Transverse colon (tissue), 4 donors: ENCODE measurements around the gene CKAP5. TPM values are rescaled to one million over a fixed set of nuclear protein-coding genes. Genes with fewer than 3 reads are reported as not detected.

Experiments
- DNase-seq: peaks from one replicate; pipeline ENCODE4 v3.0.0-alpha.2; 2019
- H3K27ac ChIP-seq, 4 donors: fragments of 200-600 bp; sonication (generic); 2 replicates each; pipeline ENCODE4 v1.5.1; 2016 to 2018; ENCODE audit warnings: inconsistent platforms in 4 of 4
- H3K27me3 ChIP-seq: fragments of 200-600 bp; sonication (generic); 2 replicates; pipeline ENCODE4 v1.5.1; 2017; ENCODE audit warnings: inconsistent platforms
- H3K36me3 ChIP-seq, 4 donors: fragments of 200-600 bp; sonication (generic); 2 replicates each; pipeline ENCODE4 v1.5.1; 2017 to 2019; ENCODE audit warnings: inconsistent platforms in 4 of 4
- H3K4me1 ChIP-seq, 4 donors: fragments of 200-600 bp; sonication (generic); 2 replicates each; pipeline ENCODE4 v1.5.1; 2017 to 2020; ENCODE audit warnings: inconsistent platforms in 4 of 4
- H3K4me3 ChIP-seq, 4 donors: fragments of 200-600 bp; sonication (generic); 1 replicate in 1 of 4; 2 replicates in 3 of 4; pipeline versions ENCODE4 v1.5.1 to v1.6.1; 2017 to 2019; ENCODE audit warnings: inconsistent platforms in 4 of 4
- H3K9me3 ChIP-seq, 2 donors: fragments of 200-600 bp; sonication (generic); 2 replicates each; pipeline ENCODE4 v1.5.1; 2017 to 2019; ENCODE audit warnings: inconsistent platforms in 2 of 2
- EP300 ChIP-seq: sonication (generic); formaldehyde crosslinking; IDR thresholded peaks from one replicate; pipeline ENCODE4 v1.6.1; 2017; ENCODE audit warnings: antibody characterized with exemption, low read depth
- POLR2A ChIP-seq: fragments of 450-650 bp; IDR thresholded peaks from one replicate; pipeline ENCODE4 v1.6.1; 2016; ENCODE audit warnings: antibody characterized with exemption, mild to moderate bottlenecking, moderate library complexity
- POLR2AphosphoS5 ChIP-seq, 3 donors: sonication (generic); formaldehyde crosslinking; IDR thresholded peaks; one replicate each; pipeline ENCODE4 v1.6.1; 2016; ENCODE audit warnings: antibody characterized with exemption in 3 of 3
- WGBS, 2 donors: methylation state at CpG; one replicate each; pipeline ENCODE4 v1.1.5; 2018; ENCODE audit warnings: low coverage in 1 of 2; 5-methylcytosine and 5-hydroxymethylcytosine counted together
- in situ Hi-C, 4 donors: fragments of 200-750 bp; cut with MboI; loops; one replicate each; pipeline versions ENCODE4 v1.15.0 to v1.15.1; 2017; ENCODE audit warnings: low sequenced_read_pairs in 3 of 4, low pct_ligation_motif_present in 1 of 4, low pct_unique_long_range_greater_than_20kb in 1 of 4
- intact Hi-C: fragments of 100-400 bp; cut with DNase I; formaldehyde crosslinking; loops from one replicate; pipeline ENCODE4 v1.15.1; 2023; ENCODE audit warnings: low total_unique reads
- total RNA-seq, 4 donors: library from RNA; depleted of rRNA; stranded (reverse); fragments of >200 nt; gene quantifications; one replicate each; pipeline ENCODE4 v1.1.0, GENCODE V29; 2016
- TF ChIP-seq, protein P1 (sequence below), 5 experiments: fragments of 200-600 bp in 3 of 5; fragments of 450-650 bp in 2 of 5; sonication (generic) in 3 of 5; IDR thresholded peaks; 1 replicate in 2 of 5; 2 replicates in 3 of 5; pipeline ENCODE4 v1.5.1; 2016 to 2017; ENCODE audit warnings: antibody characterized with exemption in 5 of 5, inconsistent platforms in 3 of 5, mild to moderate bottlenecking in 2 of 5, moderate library complexity in 1 of 5

The CKAP5 gene
- total RNA-seq, 4 donors from 2014 or later: 9.7 to 32.2 (median 28.1) TPM

DNA sequence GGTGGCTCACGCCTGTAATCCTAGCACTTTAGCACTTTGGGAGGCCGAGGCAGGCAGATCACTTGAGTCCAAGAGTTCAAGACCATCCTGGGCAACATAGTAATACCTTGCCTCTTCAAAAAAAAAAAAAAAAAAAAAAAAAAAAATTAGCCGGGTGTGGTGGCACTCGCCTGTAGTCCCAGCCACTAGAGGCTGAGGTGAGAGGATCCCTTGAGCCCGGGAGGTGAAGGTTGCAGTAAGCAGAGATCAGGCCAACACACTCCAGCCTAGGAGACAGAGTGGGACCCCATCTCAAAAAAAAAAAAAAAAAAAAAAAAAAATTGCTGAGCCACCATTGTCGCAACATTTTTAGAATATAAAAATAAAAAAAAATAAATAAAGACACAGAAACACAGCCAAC lies 7.6 kb downstream of the CKAP5 start:
- Histone ChIP-seq H3K27ac (no peak overlapping the region), H3K4me1 (peaks cover 0 to 11% (median 0%) of the 10 kb centered on the region in 4 donors), H3K9me3 (no peaks in the 10 kb centered on the region), H3K4me3 (no peak overlapping the region), H3K36me3 (no peaks in the 10 kb centered on the region), H3K27me3 (no peaks in the 10 kb centered on the region)
- in situ Hi-C loops (no loop called here), intact Hi-C loops (no loop called here)
- no peak for DNase-seq
- no peak for TF ChIP-seq POLR2A
- TF ChIP-seq POLR2AphosphoS5 (IDR thresholded peaks at IDR 0.05): no peak
- TF ChIP-seq, protein P1, sequence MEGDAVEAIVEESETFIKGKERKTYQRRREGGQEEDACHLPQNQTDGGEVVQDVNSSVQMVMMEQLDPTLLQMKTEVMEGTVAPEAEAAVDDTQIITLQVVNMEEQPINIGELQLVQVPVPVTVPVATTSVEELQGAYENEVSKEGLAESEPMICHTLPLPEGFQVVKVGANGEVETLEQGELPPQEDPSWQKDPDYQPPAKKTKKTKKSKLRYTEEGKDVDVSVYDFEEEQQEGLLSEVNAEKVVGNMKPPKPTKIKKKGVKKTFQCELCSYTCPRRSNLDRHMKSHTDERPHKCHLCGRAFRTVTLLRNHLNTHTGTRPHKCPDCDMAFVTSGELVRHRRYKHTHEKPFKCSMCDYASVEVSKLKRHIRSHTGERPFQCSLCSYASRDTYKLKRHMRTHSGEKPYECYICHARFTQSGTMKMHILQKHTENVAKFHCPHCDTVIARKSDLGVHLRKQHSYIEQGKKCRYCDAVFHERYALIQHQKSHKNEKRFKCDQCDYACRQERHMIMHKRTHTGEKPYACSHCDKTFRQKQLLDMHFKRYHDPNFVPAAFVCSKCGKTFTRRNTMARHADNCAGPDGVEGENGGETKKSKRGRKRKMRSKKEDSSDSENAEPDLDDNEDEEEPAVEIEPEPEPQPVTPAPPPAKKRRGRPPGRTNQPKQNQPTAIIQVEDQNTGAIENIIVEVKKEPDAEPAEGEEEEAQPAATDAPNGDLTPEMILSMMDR (IDR thresholded peaks at IDR 0.05): no peak
- TF ChIP-seq EP300: no peak
- WGBS, 2 donors: 92 to 95% methylated on average over 6 of the region's 6 CpGs

DNA sequence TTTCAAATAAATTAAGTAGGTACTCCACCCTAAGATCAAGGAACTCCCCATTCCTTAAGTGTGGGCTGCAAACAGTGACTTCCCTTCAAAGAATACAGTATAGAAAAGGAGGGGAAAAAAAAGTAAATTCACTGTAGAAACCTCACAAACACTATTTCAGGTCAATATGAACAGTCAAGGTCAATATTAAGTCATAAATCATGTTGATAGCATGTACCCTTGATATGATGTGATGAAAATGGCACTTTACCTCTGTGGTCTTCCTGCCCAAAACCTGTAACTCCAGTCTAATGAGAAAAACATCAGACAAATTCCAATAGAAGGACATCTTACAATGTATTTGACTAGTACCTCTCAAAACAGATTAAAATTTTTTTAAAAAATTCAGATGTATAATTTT lies 8.2 kb downstream of the CKAP5 start:
- no peak overlapping the region for H3K27ac ChIP-seq
- no peaks in the 10 kb centered on the region for H3K36me3 ChIP-seq
- DNase-seq: no peak
- H3K4me1 ChIP-seq: peaks cover 0 to 11% (median 0%) of the 10 kb centered on the region in 4 donors
- intact Hi-C loops (no loop called here), in situ Hi-C loops (no loop called here)
- no peak overlapping the region for H3K4me3 ChIP-seq
- H3K27me3 ChIP-seq: no peaks in the 10 kb centered on the region
- no peaks in the 10 kb centered on the region for H3K9me3 ChIP-seq
- TF ChIP-seq POLR2AphosphoS5 (IDR thresholded peaks at IDR 0.05): no peak
- TF ChIP-seq EP300: no peak
- no peak for TF ChIP-seq POLR2A
- TF ChIP-seq, protein P1 (IDR thresholded peaks at IDR 0.05): no peak

DNA sequence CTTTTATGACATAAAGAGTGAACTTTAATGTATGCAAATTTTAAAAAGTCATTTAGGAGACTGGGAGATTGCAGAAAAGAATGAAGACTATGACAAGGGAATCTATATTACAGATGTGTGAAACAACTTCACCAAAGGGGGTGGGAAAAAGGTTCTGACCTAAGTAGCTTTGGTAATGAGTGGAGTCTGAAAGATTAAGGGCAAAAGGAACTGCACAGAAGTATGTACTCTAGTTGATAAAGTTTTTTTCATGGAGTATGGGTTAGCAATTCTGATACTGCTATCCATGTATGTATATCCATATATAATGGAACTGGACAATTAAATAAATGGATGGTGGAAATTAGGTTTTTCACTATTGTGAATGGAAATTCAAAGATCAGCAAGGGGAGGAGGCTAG lies 9.2 kb downstream of the CKAP5 start:
- in situ Hi-C loops: no loop called here
- peaks cover 0 to 11% (median 0%) of the 10 kb centered on the region in 4 donors for H3K4me1 ChIP-seq
- no peaks in the 10 kb centered on the region for H3K9me3 ChIP-seq
- no peaks in the 10 kb centered on the region for H3K36me3 ChIP-seq
- no peaks in the 10 kb centered on the region for H3K27me3 ChIP-seq
- TF ChIP-seq POLR2AphosphoS5 (IDR thresholded peaks at IDR 0.05) (no peak), POLR2A (no peak), EP300 (no peak)
- TF ChIP-seq, protein P1 (IDR thresholded peaks at IDR 0.05): no peak
- H3K4me3 ChIP-seq: no peak overlapping the region
- intact Hi-C loops: no loop called here
- no peak overlapping the region for H3K27ac ChIP-seq
- no peak for DNase-seq

DNA sequence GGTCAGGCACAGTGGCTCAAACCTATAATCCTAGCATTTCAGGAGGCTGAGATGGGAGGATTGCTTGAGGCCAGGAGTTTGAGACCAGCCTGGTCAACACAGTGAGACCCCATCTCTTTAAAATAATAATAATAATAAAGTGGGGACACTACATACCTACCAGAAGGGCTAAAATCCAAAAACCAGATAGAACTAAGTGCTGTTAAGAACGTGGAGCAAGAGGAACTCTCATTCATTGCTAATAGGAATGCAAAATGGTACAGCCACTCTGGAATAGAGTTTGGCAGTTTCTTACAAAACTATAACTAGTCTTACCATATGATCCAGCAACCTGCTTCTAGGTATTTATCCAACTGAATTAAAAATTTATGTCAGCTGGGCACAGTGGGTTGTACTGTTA lies 9.6 kb downstream of the CKAP5 start:
- Histone ChIP-seq H3K27ac (no peak overlapping the region), H3K27me3 (no peaks in the 10 kb centered on the region), H3K4me1 (peaks cover 0 to 11% (median 0%) of the 10 kb centered on the region in 4 donors), H3K4me3 (no peak overlapping the region), H3K9me3 (no peaks in the 10 kb centered on the region), H3K36me3 (no peaks in the 10 kb centered on the region)
- WGBS, 2 donors: 91 to 96% methylated on average over 1 of the region's 1 CpG
- no peak for DNase-seq
- in situ Hi-C loops (no loop called here), intact Hi-C loops (no loop called here)
- TF ChIP-seq, protein P1 (IDR thresholded peaks at IDR 0.05): no peak
- TF ChIP-seq POLR2A (no peak), EP300 (no peak), POLR2AphosphoS5 (IDR thresholded peaks at IDR 0.05) (no peak)
